HG02981 (cell line): ENCODE results near the gene RNF135.
"Not testable (repeated sequence)": the region's sequence is repeated elsewhere in the genome, so short reads cannot be mapped to it uniquely, and the experiment has no call there.

Experiments
- ATAC-seq: cut with Tn5 transposase; IDR thresholded peaks from one replicate; pipeline ENCODE4 v1.9.1; 2021; ENCODE audit warnings: mild to moderate bottlenecking, moderate library complexity; ENCODE audit not compliant: unreplicated experiment

Gene RNF135

DNA sequence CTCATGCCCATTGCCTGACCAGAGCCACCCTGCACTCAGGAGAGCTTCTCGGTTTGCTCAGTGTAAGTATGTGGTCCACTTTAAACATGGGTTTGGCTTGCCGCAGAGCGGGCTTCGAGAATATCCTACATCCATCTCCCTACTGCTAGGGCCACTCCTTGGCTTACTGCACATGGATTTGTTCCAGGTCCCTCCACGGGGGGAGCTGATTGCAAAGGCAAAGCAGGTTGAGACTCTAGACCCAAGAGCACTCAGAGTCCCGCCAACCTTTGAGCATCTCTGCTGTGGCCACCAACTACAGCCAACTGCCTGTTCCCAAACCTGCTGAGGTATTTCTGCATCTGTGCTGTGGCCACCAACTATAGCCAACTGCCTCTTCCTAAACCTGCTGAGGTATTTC lies 26.4 kb downstream of the RNF135 start:
- ATAC-seq: no peak

GRCh38 chr17:30997842-30998241 lies 27.0 kb downstream of the RNF135 start:
- no peak for ATAC-seq

- no peak for ATAC-seq
These were observed 31.2 kb downstream of the RNF135 start for GRCh38 chr17:31002047-31002446.

- no peak for ATAC-seq
These were observed 32.5 kb downstream of the RNF135 start for GRCh38 chr17:31003225-31003866.

GRCh38 chr17:31004160-31004559 lies 33.3 kb downstream of the RNF135 start:
- no peak for ATAC-seq

DNA sequence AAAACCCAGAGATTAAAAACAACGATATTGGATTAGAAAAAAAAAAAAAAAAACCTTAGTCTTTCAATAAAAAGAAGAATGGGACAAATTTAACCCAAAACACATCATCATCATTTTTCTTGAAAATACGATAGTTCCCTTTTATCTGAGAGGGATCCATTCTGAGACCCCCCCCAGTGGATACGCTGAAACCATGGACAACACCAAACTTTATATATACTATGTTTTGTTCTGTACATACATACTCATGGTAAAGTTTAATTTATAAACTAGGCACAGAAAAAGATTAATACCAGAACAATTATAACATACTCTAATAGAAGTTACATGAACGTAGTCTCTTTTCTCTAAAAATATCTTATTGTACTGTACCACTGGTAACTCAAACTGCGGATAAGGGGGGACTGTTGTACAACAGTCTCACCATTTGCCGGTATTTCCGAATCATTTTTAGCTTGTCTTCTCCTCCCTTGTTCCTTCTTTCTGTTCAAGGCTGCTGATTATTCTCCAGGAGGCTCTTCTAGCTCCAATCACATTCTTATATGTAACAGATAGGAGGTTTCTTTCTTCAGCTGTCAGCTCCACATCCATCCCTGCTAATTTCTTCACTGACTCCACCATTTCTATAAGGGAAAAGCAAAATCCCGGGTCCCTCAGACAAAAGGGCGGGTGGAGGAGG lies 37.0 kb downstream of the RNF135 start:
- no peak for ATAC-seq

- ATAC-seq: no peak
These were observed 37.7 kb downstream of the RNF135 start for GRCh38 chr17:31008374-31009041.

GRCh38 chr17:31009042-31009702 lies 38.3 kb downstream of the RNF135 start:
- not testable (repeated sequence) for ATAC-seq

GRCh38 chr17:31010014-31010413 lies 39.2 kb downstream of the RNF135 start:
- not testable (repeated sequence) for ATAC-seq

DNA sequence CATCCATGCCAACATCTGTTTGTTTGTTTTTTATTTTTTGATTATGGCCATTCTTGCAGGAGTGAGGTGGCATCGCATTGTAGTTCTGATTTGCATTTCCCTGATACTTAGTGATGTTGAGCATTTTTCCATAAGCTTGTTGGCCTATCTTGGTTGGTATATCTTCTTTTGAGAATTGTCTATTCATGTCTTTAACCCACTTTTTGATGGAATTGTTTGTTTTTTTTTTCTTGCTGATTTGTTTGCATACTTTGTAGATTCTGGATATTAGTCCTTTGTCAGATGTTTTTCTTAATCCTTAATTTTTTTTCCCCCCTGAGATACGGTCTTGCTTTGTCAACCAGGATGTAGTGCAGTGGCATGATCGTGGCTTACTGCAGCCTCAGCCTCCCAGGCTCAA lies 43.0 kb downstream of the RNF135 start:
- ATAC-seq: no peak

DNA sequence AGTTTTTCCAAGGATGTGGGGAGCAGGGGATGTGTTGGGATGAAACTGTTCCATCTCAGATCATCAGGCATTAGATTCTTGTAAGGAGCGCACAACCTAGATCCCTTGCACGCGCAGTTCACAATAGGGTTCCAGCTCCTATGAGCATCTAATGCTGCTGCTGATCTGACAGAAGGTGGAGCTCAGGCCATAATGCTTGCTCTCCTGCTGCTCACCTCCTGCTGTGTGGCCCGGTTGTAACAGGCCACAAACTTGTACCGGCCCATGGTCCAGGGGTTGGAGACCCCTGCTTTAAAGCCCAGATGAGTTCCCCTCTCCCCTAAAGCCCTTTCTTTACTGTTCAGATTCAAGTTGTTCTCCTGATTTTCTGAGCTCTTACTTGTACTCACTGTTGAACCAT lies 44.8 kb downstream of the RNF135 start:
- no peak for ATAC-seq

DNA sequence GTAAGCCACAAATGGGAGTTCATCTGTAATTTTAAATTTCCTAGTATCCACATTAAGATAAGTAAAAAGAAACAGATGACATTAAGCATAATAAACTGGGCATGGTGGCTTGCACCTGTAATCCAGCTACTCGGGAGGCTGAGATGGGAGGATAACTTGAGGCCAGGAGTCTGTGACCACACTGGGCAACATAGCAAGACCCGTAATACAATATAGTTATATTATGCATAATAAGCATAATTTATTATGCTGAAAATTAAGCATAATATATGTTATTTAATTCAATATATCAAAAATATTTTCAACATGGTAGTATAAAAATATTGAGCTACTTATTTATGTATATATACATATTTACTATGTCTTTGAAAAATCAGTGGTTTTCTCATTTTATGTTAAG lies 48.2 kb downstream of the RNF135 start:
- no peak for ATAC-seq

- not testable (repeated sequence) for ATAC-seq
These were observed 52.3 kb downstream of the RNF135 start for GRCh38 chr17:31023171-31023570.

GRCh38 chr17:31031841-31032240 lies 61.0 kb downstream of the RNF135 start:
- ATAC-seq: no peak

- ATAC-seq: not testable (repeated sequence)
These were observed 64.8 kb downstream of the RNF135 start for GRCh38 chr17:31035611-31036010.

DNA sequence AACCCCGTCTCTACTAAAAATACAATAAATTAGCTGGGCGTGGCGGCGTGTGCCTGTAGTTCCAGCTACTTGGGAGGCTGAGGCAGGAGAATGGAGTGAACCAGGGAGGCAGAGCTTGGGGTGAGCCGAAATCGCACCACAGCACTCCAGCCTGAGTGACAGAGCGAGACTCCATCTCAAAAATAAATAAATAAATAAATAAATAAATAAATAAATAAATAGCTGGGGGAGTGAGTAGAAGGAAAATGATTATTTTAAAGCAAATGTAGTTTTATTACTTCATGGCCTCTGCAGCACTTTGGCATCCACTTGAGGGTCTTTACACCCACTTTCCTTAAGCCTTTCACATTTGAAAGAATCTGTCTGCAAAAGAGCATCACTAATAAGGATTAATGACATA lies 70.0 kb downstream of the RNF135 start:
- not testable (repeated sequence) for ATAC-seq

- ATAC-seq: not testable (repeated sequence)
These were observed 71.5 kb downstream of the RNF135 start for GRCh38 chr17:31042378-31042777.

GRCh38 chr17:31046856-31047425 lies 76.1 kb downstream of the RNF135 start:
- not testable (repeated sequence) for ATAC-seq

GRCh38 chr17:31048142-31048541 lies 77.3 kb downstream of the RNF135 start:
- ATAC-seq: no peak

DNA sequence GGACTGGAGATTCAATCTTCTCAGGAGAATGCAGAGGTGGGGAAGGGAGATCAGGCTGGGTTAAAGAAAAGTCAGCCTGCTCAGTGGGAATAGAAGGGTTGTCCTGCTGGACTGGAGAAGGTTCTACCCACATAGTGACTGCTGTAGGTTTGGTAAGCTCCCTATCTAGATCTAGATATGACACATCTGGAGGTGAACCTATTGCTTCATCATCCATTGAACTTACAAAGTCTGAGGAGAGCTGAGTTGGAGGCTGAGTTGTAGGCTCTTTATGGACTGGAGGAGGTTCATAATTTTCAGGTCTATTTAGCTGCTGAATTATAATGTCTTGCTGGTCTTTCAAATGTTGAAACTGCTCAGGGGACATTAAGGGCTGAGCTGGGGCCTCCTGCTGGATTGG lies 77.9 kb downstream of the RNF135 start:
- no peak for ATAC-seq
